Lower leg skin (tissue), 3 donors: ENCODE data around the gene ANKRD45.

ENCODE experiments used
- POLR2A ChIP-seq, 2 donors: fragments of 450-650 bp; IDR thresholded peaks; one replicate each; pipeline ENCODE4 v1.6.1; 2016 to 2017; ENCODE audit warnings: antibody characterized with exemption in 2 of 2, mild to moderate bottlenecking in 1 of 2, moderate library complexity in 1 of 2
- TF ChIP-seq, protein P1 (sequence below), 3 donors: fragments of 450-650 bp; IDR thresholded peaks; one replicate each; pipeline ENCODE4 v1.5.1; 2016; ENCODE audit warnings: antibody characterized with exemption in 3 of 3, mild to moderate bottlenecking in 3 of 3, moderate library complexity in 2 of 3

DNA sequence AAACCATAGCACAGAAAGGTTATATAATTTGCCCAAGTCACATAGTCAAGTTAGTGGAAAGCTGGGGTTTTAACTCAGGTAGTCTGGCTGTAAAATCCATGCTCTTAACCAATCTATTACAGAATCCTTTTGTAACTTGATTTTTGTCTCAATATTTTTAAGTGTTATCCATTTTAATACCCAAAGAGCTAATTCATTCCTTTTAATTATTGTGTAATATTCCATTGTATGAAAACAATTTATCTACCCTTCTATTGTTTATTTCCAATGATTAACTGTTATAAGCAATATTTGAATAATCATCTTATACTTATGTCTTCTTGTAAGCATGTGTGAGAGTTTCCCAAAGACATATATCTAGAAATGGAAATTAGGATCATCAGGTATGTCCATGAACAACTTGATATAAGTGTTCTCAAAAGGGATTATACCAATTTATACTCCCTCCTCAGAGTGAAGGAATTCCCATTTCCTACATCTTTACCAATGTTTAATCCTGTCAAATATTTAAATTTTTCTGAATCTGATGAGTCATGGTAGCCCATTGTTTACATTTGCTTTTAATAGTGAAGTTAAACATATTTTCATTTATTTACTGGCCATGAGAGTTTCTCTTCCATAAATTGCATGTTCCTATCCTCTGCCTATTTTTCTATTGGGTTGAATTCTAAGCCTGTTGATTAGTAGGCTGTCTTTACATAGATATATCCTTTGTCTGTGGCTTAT is 20.6 kb downstream of the ANKRD45 start:
- TF ChIP-seq, protein P1, sequence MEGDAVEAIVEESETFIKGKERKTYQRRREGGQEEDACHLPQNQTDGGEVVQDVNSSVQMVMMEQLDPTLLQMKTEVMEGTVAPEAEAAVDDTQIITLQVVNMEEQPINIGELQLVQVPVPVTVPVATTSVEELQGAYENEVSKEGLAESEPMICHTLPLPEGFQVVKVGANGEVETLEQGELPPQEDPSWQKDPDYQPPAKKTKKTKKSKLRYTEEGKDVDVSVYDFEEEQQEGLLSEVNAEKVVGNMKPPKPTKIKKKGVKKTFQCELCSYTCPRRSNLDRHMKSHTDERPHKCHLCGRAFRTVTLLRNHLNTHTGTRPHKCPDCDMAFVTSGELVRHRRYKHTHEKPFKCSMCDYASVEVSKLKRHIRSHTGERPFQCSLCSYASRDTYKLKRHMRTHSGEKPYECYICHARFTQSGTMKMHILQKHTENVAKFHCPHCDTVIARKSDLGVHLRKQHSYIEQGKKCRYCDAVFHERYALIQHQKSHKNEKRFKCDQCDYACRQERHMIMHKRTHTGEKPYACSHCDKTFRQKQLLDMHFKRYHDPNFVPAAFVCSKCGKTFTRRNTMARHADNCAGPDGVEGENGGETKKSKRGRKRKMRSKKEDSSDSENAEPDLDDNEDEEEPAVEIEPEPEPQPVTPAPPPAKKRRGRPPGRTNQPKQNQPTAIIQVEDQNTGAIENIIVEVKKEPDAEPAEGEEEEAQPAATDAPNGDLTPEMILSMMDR (IDR thresholded peaks at IDR 0.05), result no peak
- no peak for TF ChIP-seq POLR2A (IDR thresholded peaks at IDR 0.05)
